Large intestine (tissue), 3 donors: ENCODE measurements around the gene USH2A. TPM values are rescaled to one million over a fixed set of nuclear protein-coding genes. Genes with fewer than 3 reads are reported as not detected.

Experiments
- DNase-seq, 2 donors: peaks; one replicate each; pipeline versions ENCODE4 v3.0.0 to v3.0.0-alpha.2; 2013
- H3K27ac ChIP-seq: one replicate; pipeline ENCODE4 v1.5.1; 2013; ENCODE audit warnings: low read length
- H3K27me3 ChIP-seq: 2 replicates; pipeline ENCODE4 v1.6.1; 2013; ENCODE audit warnings: low read length; ENCODE audit not compliant: control insufficient read depth, insufficient read depth
- H3K36me3 ChIP-seq: 2 replicates; pipeline ENCODE4 v1.6.1; 2013; ENCODE audit warnings: low read length; ENCODE audit not compliant: control insufficient read depth, insufficient read depth
- H3K4me1 ChIP-seq: one replicate; pipeline ENCODE4 v1.6.1; 2013; ENCODE audit warnings: low read length; ENCODE audit not compliant: control insufficient read depth, insufficient read depth
- H3K4me3 ChIP-seq: one replicate; pipeline ENCODE4 v1.5.1; 2013; ENCODE audit warnings: low read length
- H3K9me3 ChIP-seq: one replicate; pipeline ENCODE4 v1.6.1; 2013; ENCODE audit warnings: mild to moderate bottlenecking, low read depth, low read length, moderate library complexity; ENCODE audit not compliant: control insufficient read depth
- WGBS: methylation state at CpG from one replicate; pipeline ENCODE4 v1.1.5; 2013; ENCODE audit warnings: low lambda C conversion rate; ENCODE audit not compliant: insufficient coverage; 5-methylcytosine and 5-hydroxymethylcytosine counted together
- polyA plus RNA-seq: library from polyadenylated mRNA; unstranded; fragments of 120-200 nt; gene quantifications from one replicate; pipeline ENCODE4 v1.2.1, GENCODE V29; 2013

The USH2A gene
- polyA plus RNA-seq, 1 donor = 0.06 TPM

GRCh38 chr1:216184126-216184680 lies 239.0 kb downstream of the USH2A start:
- Histone ChIP-seq H3K27ac (no peak overlapping the region), H3K36me3 (no peaks in the 10 kb centered on the region), H3K4me1 (no peaks in the 10 kb centered on the region), H3K4me3 (no peak overlapping the region), H3K9me3 (no peaks in the 10 kb centered on the region), H3K27me3 (no peaks in the 10 kb centered on the region)
- no peak for DNase-seq
- WGBS = 50% methylated on average over 1 of the region's 2 CpGs

DNA sequence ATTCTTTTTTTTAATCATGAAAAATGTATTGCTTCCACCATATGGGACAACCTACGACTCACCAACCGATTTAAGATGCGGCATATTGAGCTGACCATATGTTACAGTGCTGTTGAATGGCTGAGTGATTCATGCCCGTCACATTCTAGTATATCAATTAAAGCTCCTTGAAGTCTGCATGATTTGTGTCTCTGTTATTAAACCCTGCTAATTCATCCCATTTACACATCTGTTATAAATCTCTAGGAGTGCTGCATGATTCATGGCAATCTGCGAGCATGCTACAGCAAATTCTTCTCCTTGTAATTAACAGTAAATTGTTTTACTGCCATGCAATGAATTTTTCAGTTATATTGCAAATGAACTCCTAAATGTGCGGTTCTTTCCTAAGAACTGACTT lies 239.8 kb downstream of the USH2A start:
- 80% methylated on average over 1 of the region's 6 CpGs for WGBS
- H3K27me3 ChIP-seq = no peaks in the 10 kb centered on the region
- no peak overlapping the region for H3K27ac ChIP-seq
- DNase-seq = no peak
- H3K4me3 ChIP-seq = no peak overlapping the region
- H3K4me1 ChIP-seq = no peaks in the 10 kb centered on the region
- H3K9me3 ChIP-seq = no peaks in the 10 kb centered on the region
- H3K36me3 ChIP-seq = no peaks in the 10 kb centered on the region

DNA sequence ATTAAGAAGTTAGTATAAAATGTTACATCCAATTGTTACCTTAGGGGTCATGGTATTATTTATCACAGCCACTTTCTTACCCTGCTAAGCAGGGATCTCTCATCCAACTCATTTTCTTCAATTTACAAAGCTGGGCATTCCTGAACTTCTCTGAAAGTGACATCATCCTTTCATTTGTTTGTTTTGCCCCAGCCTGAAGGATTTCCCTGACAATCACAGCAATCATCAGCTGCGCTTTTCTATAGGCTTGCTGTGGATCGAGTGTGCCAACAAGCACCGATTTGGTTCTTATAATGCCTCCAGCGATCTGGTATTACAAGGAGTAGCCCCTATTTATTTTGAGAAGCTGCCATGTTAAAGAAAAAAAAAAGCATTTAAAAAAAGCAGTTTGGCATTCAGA lies 240.2 kb downstream of the USH2A start:
- no peaks in the 10 kb centered on the region for H3K4me1 ChIP-seq
- no peaks in the 10 kb centered on the region for H3K27me3 ChIP-seq
- WGBS = 29% methylated on average over 1 of the region's 4 CpGs
- H3K4me3 ChIP-seq = no peak overlapping the region
- DNase-seq = no peak
- no peaks in the 10 kb centered on the region for H3K36me3 ChIP-seq
- no peak overlapping the region for H3K27ac ChIP-seq
- no peaks in the 10 kb centered on the region for H3K9me3 ChIP-seq

DNA sequence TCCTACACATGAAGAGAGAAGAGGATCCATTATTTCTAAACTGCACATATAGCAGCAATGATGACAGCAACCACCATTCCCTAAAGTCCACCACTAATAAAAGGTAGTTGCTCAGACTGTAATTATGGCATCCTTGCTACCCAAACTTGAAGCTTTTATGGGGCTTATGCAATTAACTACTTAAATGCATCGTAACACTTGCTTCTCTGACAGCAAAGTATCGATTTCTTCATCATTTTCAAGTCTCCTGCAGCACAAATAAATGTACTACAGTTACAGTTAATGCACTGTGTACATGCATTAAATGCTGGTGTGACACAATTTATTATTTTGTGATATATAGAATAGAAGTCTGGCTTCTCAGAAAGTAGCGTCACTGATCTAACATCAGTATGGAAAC lies 241.7 kb downstream of the USH2A start:
- no peaks in the 10 kb centered on the region for H3K9me3 ChIP-seq
- H3K4me1 ChIP-seq = no peaks in the 10 kb centered on the region
- no peaks in the 10 kb centered on the region for H3K27me3 ChIP-seq
- no peaks in the 10 kb centered on the region for H3K36me3 ChIP-seq
- H3K4me3 ChIP-seq = no peak overlapping the region
- WGBS = no CpG with 5 or more reads among the region's 3 CpGs
- DNase-seq = no peak
- no peak overlapping the region for H3K27ac ChIP-seq

DNA sequence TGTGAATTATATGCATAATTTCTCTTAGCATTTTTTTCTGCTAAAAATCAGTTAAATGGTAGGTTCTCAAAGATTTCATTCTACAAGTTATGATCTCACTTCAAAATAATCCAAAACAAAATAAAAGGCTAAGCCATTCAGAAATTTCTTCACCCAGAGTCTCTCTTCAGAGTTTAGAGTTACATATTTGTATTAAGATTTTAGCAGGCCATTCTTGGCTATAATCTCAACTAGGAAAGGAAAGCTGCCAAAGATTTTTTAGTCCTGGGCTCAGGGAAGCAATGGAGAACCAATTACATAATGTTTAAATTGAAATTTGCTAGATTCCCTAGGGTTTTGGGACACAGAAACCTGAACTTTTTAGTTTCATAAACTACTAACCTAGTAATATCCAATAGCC lies 245.0 kb downstream of the USH2A start:
- H3K27me3 ChIP-seq = no peaks in the 10 kb centered on the region
- no peak overlapping the region for H3K4me3 ChIP-seq
- no peak for DNase-seq
- no peaks in the 10 kb centered on the region for H3K9me3 ChIP-seq
- no peak overlapping the region for H3K27ac ChIP-seq
- H3K36me3 ChIP-seq = no peaks in the 10 kb centered on the region
- H3K4me1 ChIP-seq = no peaks in the 10 kb centered on the region

GRCh38 chr1:216176970-216177369 lies 246.3 kb downstream of the USH2A start:
- Histone ChIP-seq H3K27me3 (no peaks in the 10 kb centered on the region), H3K4me3 (no peak overlapping the region), H3K36me3 (no peaks in the 10 kb centered on the region), H3K9me3 (no peaks in the 10 kb centered on the region), H3K27ac (no peak overlapping the region), H3K4me1 (no peaks in the 10 kb centered on the region)
- no peak for DNase-seq
- WGBS = no CpG with 5 or more reads among the region's 1 CpG

GRCh38 chr1:216175714-216176113 lies 247.5 kb downstream of the USH2A start:
- no peaks in the 10 kb centered on the region for H3K9me3 ChIP-seq
- 70% methylated on average over 2 of the region's 6 CpGs for WGBS
- no peak overlapping the region for H3K4me3 ChIP-seq
- H3K27ac ChIP-seq = no peak overlapping the region
- no peak for DNase-seq
- no peaks in the 10 kb centered on the region for H3K27me3 ChIP-seq
- no peaks in the 10 kb centered on the region for H3K36me3 ChIP-seq
- no peaks in the 10 kb centered on the region for H3K4me1 ChIP-seq

DNA sequence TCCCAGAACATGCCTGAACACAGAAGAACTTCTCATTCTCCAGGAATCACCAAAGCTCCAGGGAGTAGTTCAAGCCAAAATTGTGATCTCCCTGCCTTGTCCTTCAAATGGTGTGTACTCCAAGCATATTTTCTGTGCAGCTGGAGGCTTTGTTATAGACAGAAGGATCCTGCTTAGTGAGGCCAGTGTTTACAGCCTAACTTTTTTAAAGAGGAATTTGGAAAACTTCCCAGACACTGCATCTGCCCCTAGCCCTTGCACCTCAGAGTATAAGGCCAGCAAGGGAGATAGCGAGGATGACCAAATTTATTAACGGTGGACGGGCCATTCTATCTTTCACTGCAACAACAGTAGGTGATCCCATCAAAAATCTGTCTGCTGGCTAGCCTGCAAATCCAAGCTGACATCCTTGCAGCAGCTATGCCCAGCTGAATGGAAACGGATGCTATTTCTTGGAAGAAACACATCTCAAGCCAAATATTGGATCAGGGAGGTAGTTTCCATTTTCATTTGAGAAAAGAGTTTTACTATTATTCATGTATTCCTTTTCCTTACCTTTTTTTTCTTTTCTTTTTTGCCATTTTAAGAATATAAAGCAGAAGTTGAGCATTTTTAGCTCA lies 249.8 kb downstream of the USH2A start:
- no peak overlapping the region for H3K27ac ChIP-seq
- H3K27me3 ChIP-seq = no peaks in the 10 kb centered on the region
- no peaks in the 10 kb centered on the region for H3K36me3 ChIP-seq
- no peaks in the 10 kb centered on the region for H3K4me1 ChIP-seq
- H3K9me3 ChIP-seq = no peaks in the 10 kb centered on the region
- WGBS = 93% methylated on average over 3 of the region's 4 CpGs
- no peak overlapping the region for H3K4me3 ChIP-seq
- DNase-seq = peak in 1 of 2 donors; percentile 4

GRCh38 chr1:216169351-216169750 lies 253.9 kb downstream of the USH2A start:
- Histone ChIP-seq H3K4me1 (no peaks in the 10 kb centered on the region), H3K9me3 (no peaks in the 10 kb centered on the region), H3K36me3 (no peaks in the 10 kb centered on the region), H3K27me3 (no peaks in the 10 kb centered on the region), H3K4me3 (no peak overlapping the region), H3K27ac (no peak overlapping the region)
- no peak for DNase-seq
- no CpG with 5 or more reads among the region's 1 CpG for WGBS

- H3K27me3 ChIP-seq = no peaks in the 10 kb centered on the region
- no peaks in the 10 kb centered on the region for H3K4me1 ChIP-seq
- H3K9me3 ChIP-seq = no peaks in the 10 kb centered on the region
- H3K4me3 ChIP-seq = no peak overlapping the region
- no peak overlapping the region for H3K27ac ChIP-seq
- no peaks in the 10 kb centered on the region for H3K36me3 ChIP-seq
- DNase-seq = no peak
- WGBS = no CpG with 5 or more reads among the region's 3 CpGs
Measured at GRCh38 chr1:216168546-216168945, 254.7 kb downstream of the USH2A start.

GRCh38 chr1:216154063-216154462 lies 269.2 kb downstream of the USH2A start:
- H3K4me1 ChIP-seq = no peaks in the 10 kb centered on the region
- H3K36me3 ChIP-seq = no peaks in the 10 kb centered on the region
- H3K27me3 ChIP-seq = no peaks in the 10 kb centered on the region
- H3K27ac ChIP-seq = no peak overlapping the region
- no peaks in the 10 kb centered on the region for H3K9me3 ChIP-seq
- no peak for DNase-seq
- H3K4me3 ChIP-seq = no peak overlapping the region
